Medulla oblongata (tissue), 1 donor: ENCODE data around the gene NOP14.
"Not testable (repeated sequence)": the region's sequence is repeated elsewhere in the genome, so short reads cannot be mapped to it uniquely, and the experiment has no call there.

Experiments used
- DNase-seq: peaks from one replicate; pipeline ENCODE4 v3.0.0-alpha.2; 2015; ENCODE audit errors: extremely low spot score

Gene NOP14

DNA sequence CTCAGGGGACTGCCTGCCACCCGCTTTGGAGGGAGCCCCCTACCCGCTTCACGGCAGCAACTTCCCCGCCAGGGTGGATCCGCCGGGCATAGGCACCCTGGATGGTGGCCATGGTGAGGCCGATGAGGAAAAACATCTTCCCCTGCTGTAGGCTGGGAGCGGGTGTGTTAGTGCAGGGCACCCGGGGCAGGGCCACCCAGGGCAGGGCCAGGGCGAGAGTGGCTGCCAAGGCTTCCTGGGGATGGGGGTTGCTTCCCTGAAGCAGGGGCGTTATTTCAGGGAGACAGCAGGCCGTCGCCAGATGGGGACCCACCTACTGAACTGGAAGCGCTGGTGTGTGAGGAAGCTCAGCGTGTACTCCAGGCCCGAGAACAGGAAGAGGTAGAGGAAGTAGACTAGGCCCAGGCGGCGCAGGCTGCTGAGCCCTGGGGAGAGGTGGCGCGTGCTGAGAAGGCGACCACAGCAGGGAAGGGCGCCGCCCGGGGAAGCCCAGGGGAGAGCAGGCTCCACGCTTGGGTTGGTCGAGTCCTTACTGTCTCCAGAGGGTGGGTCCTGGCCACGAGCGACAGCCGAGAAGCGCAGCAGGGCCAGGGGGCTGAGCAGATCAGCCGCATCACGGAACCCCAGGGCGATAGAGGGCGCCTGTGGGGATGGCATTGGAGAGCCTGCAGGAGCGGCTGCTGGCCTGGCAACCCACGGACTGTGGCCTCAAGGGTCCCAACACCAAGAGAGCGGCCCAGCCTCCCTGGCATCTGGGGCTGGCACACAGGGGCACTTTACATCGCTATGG is 31.5 kb downstream of the NOP14 start:
- peak; percentile 32 for DNase-seq

DNA sequence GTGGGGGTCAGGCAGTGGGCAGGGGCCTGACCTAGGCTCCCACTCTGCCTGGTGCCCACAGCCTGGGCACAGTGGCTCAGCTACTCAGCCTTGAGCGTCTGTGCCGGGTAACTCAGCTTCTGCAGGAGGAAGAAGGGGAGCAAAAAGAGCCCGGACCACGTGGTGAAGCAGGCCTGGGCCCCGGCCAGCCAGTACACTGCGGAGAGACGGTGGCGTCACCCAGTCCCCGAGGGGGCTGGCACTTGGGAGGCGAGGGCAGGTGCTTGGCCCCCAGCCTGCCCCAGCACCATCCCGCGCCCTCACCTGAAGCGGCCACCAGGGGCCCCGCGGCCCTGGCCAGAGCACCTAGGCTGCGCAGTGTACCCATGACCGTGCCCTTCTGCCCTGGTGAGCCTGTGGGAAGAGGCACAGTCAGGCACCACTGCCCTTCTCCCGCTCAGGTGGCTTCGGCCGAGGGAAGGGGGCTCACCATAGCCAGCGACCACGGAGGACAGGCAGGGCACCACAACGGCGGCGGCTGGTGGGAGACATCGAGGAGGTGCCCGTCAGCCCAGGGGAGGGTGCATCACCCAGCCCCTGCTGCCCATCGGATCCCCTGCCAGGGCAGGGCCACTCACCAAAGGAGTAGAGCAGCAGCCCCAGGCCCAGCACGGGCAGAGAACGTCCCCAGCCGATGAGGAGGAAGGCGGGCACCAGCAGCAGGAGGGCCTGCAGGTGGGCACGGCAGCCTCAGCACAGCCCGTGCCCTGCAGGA is 32.3 kb downstream of the NOP14 start:
- DNase-seq: peak; percentile 35

DNA sequence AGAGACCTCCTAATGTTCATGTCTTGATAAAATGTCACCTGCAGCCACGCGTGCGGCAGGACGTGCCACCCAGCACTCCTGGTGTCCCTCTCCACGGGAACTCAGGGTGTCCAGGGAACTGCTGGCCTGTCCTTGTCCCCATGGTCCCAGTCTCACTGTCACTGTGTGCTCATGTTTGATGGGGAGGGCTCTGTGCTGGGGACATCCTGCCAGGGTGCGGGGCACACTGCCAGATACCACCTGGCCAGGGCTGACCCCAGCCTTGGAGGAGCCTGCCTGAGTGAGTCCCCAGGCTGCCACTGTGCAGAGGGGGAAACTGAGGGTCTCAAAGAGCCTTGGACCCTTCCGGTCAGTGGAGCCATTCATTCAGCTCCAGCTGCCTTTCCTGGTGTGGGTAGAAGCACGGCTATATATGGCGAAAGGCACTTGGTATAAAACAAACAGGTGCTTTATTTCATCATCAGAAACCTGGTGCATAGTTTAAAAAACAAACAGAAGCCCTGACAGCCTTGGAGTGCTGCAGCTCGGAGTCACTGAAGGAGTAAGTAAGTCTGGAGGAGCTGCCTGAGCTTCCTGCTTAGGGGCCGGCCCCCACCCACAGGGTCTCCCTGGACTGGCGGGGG is 33.0 kb downstream of the NOP14 start:
- no peak for DNase-seq

DNA sequence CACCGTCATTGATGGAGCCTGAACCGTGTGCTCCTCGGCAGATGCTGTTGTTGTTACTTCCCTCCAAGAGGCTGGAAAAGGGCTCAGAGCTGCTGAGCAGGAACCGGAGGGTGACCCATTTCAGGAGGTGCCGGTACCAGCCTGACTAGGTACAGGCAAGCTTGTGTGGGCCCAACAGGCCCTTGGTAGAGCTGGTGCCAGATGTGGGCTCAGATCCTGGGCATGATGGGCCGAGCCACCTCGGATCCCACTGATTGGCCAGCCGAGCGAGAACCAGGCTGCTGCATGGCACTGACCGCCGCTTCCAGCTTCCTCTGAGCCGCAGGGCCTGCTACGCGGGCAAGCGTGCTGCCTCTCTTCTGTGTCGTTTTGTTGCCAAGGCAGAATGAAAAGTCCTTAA is 33.7 kb downstream of the NOP14 start:
- DNase-seq: no peak

DNA sequence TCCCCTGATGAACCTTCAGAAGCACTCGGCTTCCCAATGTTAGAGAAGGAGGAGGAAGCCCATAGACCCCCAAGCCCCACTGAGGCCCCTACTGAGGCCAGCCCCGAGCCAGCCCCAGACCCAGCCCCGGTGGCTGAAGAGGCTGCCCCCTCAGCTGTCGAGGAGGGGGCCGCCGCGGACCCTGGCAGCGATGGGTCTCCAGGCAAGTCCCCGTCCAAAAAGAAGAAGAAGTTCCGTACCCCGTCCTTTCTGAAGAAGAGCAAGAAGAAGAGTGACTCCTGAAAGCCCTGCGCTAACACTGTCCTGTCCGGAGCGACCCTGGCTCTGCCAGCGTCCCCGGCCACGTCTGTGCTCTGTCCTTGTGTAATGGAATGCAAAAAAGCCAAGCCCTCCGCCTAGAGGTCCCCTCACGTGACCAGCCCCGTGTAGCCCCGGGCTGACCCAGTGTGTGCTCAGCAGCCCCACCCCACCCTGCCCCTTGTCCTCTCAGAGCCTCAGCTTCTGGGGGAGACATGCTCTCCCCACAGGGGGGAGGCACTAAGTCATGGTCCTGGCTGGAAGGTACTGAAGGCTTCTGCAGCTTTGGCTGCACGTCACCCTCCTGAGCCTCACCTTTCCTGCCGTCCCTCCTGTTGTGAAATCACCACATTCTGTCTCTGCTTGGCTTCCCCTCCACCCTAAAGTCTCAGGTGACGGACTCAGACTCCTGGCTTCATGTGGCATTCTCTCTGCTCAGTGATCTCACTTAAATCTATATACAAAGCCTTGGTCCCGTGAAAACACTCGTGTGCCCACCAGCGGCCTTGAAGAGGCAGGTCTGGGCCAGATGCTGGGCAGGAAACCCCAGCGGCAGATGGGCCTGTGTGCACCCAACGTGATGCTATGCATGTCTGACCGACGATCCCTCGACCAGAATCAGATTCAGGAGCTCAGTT is 34.7 kb downstream of the NOP14 start:
- DNase-seq: no peak

DNA sequence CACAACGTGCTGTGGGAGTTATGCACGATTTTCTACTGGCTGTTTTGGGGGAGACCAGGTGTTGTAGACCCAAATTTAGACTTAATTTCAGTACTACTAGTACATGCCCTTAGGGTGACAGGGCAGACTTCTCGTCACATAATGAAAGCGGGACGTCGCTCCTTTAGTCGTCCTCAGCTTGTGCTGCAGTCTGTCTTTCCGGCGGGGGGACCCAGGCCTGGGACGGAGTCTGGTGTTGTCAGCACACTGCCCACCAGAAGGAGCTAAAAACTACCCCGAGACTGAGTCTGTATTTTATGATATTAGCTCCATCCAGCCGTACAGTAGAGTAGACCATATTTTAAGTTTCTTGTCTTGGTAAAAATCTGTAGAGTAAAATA is 35.5 kb downstream of the NOP14 start:
- no peak for DNase-seq

DNA sequence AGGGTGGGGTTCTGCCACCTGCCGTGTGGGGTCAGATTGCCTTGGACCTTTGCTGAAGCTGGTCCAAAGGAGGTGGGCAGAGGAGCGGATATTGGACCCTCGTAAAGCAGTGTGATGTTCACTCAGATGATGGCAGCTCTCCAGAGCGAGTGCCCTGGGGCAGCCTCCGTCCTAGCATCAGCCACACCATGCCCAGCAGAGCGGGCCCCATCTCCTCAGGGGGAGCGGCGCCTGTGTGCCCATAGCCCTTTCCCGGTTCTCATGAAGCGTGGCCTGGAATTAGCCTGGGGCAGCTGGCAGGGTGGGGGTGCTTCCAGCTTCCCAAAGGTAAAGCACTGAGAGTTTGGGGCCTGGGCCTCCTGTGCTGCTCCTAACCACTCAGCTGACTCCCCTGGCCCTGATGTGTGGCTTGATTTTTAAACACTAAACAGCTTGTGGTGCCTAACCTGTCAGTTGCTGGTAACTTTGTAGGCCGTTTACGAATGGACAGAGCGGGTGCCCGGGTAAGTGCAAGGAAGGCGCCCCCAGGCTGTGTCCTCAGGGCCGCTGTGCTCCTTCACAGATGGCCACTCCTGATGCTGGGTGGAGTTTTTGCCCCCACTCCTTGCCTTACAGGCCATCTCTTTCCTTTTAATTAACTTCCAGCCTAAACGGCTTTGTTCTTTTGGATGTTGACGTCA is 36.0 kb downstream of the NOP14 start:
- no peak for DNase-seq

DNA sequence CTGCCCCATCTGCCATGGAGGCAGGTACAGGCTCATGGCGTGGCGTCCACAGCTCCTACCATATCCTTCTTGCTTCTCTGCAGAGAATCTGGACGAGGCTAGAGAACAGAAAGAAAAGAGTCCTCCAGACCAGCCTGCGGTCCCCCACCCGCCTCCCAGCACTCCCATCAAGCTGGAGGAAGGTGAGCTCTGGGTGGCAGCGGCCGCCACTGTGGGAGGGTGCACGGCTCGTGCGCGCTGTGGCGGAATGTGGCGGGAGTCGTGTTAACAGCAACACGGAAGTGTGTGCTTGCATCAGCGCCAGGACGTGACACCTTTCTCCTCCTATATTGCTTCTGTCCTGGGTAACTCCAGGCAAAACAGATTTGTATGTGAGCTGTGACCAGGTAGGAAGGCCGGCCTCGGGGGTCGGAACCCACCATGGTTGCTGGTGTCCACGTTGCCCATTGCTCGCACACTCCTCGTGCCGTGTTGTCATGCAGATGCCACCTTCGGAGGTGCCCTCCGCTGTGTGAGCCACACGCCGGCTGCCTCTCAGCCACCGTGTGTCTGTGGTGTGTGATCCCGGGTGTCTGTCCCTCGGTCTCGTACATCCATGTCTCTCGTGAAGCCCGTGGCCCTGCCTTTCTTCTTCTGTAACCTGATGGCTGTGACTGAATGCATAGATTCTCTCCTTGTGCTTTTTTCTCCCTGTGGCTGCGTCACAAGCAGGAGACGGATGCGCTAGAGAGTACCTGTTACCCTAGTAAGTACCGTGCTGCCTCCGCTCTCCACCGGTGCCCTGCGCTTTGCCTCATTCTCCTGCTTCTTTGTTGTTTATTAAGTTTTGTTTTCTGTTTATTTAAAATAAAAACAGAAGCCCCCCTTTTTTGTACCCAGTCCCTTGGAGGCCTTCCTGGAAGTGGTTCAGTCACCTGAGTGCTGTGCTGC is 37.0 kb downstream of the NOP14 start:
- DNase-seq: no peak

DNA sequence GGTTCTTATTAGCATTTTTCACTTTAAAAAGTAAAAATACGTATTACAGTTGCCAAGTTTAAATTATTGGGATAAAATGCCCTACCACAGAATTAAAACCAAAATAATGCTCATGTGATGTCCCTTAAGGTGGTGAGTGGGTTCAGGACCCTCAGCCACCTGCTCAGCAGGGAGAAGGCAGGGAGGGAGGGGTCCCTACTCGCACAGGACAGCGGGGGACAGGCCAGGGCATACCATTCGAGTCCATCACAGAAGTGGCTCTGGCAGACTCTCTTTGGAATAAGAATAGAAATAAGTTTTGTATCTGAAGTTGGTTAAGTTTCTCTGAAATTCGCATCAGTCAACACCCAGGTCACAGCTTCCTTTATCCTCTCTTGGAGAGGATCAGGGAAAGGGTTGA is 37.7 kb downstream of the NOP14 start:
- no peak for DNase-seq

DNA sequence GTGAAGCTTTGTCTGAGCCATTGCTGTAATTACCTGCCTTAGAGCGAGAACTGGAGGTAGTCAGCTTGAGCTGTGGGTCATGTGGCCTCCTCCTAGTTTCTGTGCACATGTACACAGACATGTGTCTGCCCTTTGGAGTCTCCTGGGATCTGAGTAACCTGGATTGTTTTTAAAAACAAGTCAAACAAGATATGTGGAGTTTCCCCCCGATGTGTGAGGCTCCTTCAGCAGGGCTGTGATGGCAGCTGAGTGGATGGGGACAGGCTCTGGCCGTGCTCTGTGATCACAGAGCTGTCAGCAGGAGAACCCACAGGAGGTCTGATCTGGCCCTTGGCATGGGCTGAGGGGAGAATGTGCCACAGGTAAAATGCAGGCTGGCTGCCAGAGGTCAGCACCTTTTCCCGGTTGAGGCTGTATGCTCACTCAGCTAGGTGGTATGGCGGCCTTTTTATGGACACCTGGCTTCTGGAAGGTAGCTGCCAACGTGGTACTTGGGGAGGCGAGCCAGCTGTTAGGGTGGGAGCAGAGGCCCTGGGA is 38.4 kb downstream of the NOP14 start:
- DNase-seq: no peak

DNA sequence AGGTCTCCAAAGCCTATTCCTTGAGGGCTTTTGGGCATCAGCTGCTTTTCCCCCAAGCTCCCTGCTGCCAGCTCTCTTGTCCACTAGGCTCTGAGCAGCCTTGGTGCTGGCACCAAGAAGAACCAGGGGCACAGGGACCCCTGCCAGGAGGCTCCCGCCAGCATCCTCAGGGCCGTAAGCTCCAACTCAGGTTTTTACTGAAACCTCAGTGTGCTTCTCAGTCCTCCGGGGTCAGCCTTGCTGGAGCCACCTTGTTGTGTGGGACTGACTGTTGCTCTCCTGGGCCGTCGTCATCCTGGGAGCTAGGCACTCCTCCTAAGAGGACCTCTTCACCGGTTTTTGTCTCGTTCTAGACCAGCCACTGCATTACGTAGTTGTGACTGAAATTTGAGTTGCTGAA is 38.9 kb downstream of the NOP14 start:
- DNase-seq: no peak

DNA sequence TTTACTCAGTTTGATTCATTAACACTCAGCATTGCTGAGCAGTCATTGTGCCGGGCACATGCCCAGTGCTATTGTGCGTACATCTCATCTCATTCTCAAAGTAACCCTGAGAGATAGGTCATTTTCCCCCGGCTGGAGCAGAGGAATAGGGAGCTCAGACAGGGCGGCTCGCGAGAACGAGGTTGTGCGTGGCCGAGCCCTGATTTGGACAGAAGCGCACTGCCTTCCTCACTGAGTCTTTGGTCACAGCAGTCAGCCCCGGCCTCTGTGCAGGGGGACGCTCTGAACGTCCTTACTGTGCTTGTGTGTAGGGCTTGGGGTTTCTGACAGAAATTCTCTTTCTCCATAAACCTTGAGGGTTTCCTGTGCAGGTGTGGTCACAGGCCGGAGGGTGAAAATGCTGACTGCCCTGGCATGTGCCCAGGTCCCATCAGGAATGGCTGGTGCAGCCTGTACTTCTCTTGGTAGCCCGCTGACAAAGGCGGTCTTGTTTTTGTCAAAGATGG is 39.5 kb downstream of the NOP14 start:
- no peak for DNase-seq

DNA sequence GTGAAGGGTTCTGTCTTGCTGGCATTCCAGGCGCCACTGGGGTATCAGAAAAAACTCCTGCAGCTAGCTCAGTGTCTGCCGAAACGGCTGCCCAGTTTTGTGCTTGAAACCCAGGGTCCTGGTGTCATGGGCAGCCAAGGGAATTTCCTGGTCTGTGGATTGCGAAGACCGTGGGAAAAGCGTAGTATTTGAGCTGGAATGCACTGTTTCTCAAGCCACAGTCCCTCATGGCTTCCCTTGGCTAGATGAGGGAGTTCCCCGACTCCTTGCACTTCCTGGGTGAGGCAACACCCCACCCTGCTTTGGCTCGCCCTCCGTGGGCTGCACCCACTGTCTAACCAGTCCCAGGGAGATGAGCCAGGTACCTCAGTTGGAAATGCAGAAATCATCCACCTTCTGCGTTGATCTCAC is 40.1 kb downstream of the NOP14 start:
- no peak for DNase-seq

DNA sequence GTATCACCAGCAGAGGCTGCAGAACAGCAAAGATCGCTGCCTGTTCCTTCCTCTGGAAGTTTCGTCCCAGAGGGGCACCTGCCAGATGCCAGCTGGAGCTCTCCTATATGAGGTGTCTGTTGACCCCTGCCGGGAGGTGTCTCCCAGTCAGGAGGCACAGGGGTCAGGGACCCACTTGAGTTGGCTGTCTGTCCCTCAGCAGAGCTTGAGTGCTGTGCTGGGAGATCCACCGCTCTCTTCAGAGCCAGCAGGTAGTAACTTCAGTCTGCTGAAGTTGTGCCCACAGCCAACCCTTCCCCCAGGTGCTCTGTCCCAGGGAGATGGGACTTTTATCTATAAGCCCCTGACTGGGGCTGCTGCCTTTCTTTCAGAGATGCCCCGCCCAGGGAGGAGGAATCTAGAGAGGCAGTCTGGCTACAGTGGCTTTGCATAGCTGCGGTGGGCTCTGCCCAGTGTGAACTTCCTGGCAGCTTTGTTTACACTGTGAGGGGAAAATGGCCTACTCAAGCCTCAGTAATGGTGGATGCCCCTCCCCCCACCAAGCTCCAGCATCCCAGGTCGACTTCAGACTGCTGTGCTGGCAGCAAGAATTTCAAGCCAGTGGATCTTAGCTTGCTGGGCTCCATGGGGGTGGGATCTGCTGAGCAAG is 40.6 kb downstream of the NOP14 start:
- DNase-seq: not testable (repeated sequence)

DNA sequence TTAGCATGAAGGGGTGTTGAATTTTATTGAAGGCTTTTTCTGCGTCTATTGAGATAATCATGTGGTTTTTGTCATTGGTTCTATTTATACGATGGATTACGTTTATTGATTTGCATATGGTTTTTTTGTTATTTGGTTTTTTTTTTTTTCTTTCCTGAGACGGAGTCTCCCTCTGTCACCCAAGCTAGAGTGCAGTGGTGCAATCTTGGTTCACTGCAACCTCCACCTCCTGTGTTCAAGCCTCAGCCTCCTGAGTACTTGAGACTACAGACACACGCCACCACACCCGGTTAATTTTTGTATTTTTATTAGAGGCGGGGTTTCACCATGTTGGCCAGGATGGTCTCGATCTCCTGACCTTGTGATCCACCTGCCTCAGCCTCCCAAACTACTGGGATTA is 44.5 kb downstream of the NOP14 start:
- DNase-seq: not testable (repeated sequence)

DNA sequence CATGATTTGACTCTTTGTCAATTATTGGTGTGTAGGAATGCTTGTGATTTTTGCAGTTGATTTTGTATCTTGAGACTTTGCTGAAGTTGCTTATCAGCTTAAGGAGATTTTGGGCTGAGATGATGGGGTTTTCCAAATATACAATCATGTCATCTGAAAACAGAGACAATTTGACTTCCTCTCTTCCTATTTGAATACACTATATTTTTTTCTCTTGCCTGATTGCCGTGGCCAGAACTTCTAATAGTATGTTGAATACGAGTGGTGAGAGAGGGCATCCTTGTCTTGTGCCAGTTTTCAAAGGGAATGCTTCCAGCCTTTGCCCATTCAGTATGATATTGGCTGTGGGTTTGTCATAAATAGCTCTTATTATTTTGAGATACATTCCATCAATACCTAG is 44.9 kb downstream of the NOP14 start:
- DNase-seq: not testable (repeated sequence)

DNA sequence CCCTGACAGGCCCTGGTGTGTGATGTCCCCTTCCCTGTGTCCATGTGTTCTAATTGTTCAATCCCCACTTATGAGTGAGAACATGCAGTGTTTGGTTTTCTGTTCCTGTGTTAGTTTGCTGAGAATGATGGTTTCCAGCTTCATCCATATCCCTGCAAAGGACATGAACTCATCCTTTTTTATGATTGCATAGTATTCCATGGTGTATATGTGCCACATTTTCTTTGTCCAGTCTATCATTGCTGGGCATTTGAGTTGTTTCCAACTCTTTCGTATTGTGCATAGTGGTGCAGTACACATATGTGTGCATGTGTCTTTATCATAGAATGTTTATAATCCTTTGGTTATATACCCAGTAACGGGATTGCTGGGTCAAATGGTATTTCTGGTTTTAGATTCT is 46.5 kb downstream of the NOP14 start:
- DNase-seq: not testable (repeated sequence)

DNA sequence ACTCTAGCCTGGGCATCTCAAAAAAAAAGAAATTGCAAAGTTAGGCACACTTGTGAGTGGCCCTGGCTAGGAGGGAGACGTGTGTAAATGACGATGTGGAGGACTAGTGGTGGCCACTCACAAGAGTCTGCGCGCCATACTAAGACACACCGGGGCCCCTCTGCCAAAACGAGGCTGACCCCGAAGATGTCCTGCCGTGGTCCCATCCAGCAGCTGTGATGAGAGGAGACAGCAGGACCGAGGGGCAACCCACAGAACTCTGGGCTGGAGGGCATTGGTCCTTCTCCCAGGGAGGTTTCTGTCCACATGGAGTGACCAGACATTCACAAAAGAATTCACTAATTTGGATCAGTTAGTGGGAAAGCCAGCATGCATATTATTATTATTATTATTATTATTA is 47.4 kb downstream of the NOP14 start:
- no peak for DNase-seq
